GM23338 (cell line): ENCODE results near the gene CACNA1C. TPM values are rescaled to one million over a fixed set of nuclear protein-coding genes. Genes with fewer than 3 reads are reported as not detected.

Source experiments
- ATAC-seq: fragments of 200-7000 bp; cut with Tn5 transposase; 3 replicates; pipeline ENCODE4 v1.9.1; 2020
- DNase-seq: peaks from one replicate; pipeline ENCODE4 v3.0.0-alpha.2; 2015; ENCODE audit warnings: low spot score
- H2AFZ ChIP-seq: fragments of 200-600 bp; sonication (generic); 2 replicates; pipeline ENCODE4 v1.8.0; 2016; ENCODE audit warnings: antibody characterized with exemption, mild to moderate bottlenecking, moderate library complexity
- H3F3A ChIP-seq: fragments of 200-600 bp; sonication (generic); replicated peaks from 2 replicates; pipeline ENCODE4 v1.8.0; 2017; ENCODE audit warnings: antibody characterized with exemption, mixed run types, low read depth
- H3K27ac ChIP-seq: fragments of 200-600 bp; sonication (generic); 2 replicates; pipeline ENCODE4 v1.6.1; 2016; ENCODE audit warnings: low read depth
- H3K27me3 ChIP-seq: fragments of 200-600 bp; sonication (generic); 2 replicates; pipeline ENCODE4 v1.8.0; 2016; ENCODE audit warnings: mild to moderate bottlenecking, mixed run types, moderate library complexity; ENCODE audit not compliant: insufficient read depth
- H3K36me3 ChIP-seq: fragments of 200-600 bp; sonication (generic); 2 replicates; pipeline ENCODE4 v1.8.0; 2016; ENCODE audit warnings: mild to moderate bottlenecking; ENCODE audit not compliant: insufficient read depth
- H3K4me1 ChIP-seq: fragments of 200-600 bp; sonication (generic); 2 replicates; pipeline ENCODE4 v1.8.0; 2016; ENCODE audit warnings: mild to moderate bottlenecking, moderate library complexity; ENCODE audit not compliant: insufficient read depth
- H3K4me2 ChIP-seq: fragments of 200-600 bp; sonication (generic); 2 replicates; pipeline ENCODE4 v1.7.1; 2017; ENCODE audit warnings: mixed run types
- H3K4me3 ChIP-seq: fragments of 200-600 bp; sonication (generic); 2 replicates; pipeline ENCODE4 v1.6.1; 2016; ENCODE audit warnings: mixed run types
- H3K79me2 ChIP-seq: fragments of 200-600 bp; sonication (generic); replicated peaks from 2 replicates; pipeline ENCODE4 v1.8.0; 2017; ENCODE audit warnings: mild to moderate bottlenecking; ENCODE audit not compliant: insufficient read depth
- H3K9me2 ChIP-seq: fragments of 200-600 bp; sonication (generic); 2 replicates; pipeline ENCODE4 v1.8.0; 2017; ENCODE audit not compliant: insufficient read depth
- H4K20me1 ChIP-seq: fragments of 200-600 bp; sonication (generic); replicated peaks from 2 replicates; pipeline ENCODE4 v1.8.0; 2017; ENCODE audit warnings: mild to moderate bottlenecking; ENCODE audit not compliant: insufficient read depth
- H3K27ac Mint-ChIP-seq: 2 replicates; pipeline ENCODE4 v1.8.0; 2020; ENCODE audit warnings: inconsistent platforms, mild to moderate bottlenecking, moderate library complexity, mixed read lengths
- H3K27me3 Mint-ChIP-seq: 3 replicates; pipeline ENCODE4 v1.8.0; 2022; ENCODE audit warnings: low read depth, mild to moderate bottlenecking, moderate library complexity, mixed read lengths, inconsistent platforms; ENCODE audit not compliant: insufficient read depth, poor library complexity
- H3K36me3 Mint-ChIP-seq: 3 replicates; pipeline ENCODE4 v1.8.0; 2021; ENCODE audit warnings: low read depth, mild to moderate bottlenecking, inconsistent platforms, moderate library complexity, mixed read lengths
- H3K4me1 Mint-ChIP-seq: 3 replicates; pipeline ENCODE4 v1.8.0; 2020; ENCODE audit warnings: mild to moderate bottlenecking, inconsistent platforms, mixed read lengths
- H3K4me3 Mint-ChIP-seq: 3 replicates; pipeline ENCODE4 v1.8.0; 2021; ENCODE audit warnings: moderate library complexity, mild to moderate bottlenecking, inconsistent platforms, mixed read lengths
- H3K9me3 Mint-ChIP-seq: 3 replicates; pipeline ENCODE4 v1.8.0; 2020; ENCODE audit warnings: moderate library complexity, mild to moderate bottlenecking, inconsistent platforms, mixed read lengths
- CREB1 ChIP-seq: fragments of 250-450 bp; sonication (Bioruptor Pico); IDR thresholded peaks from 2 replicates; pipeline ENCODE4 v1.5.0; 2020; ENCODE audit warnings: low read depth, mild to moderate bottlenecking, moderate library complexity
- JUNB ChIP-seq: IDR thresholded peaks from one replicate; pipeline ENCODE4 v1.6.1; 2016; ENCODE audit warnings: antibody characterized with exemption; ENCODE audit not compliant: unreplicated experiment
- STAT1 ChIP-seq: IDR thresholded peaks from one replicate; pipeline ENCODE4 v1.6.1; 2016; ENCODE audit warnings: antibody characterized with exemption; ENCODE audit not compliant: unreplicated experiment
- ZNF114 ChIP-seq: fragments of 250-450 bp; sonication (Bioruptor Pico); IDR thresholded peaks from 2 replicates; pipeline ENCODE4 v1.5.0; 2020; ENCODE audit warnings: mild to moderate bottlenecking, moderate library complexity
- polyA plus RNA-seq: library from polyadenylated mRNA; unstranded; fragments of >200 nt; fragmentation: Nextera tagmentation; extraction: Ambion mirVana; gene quantifications from 2 replicates; pipeline ENCODE4 v1.2.1, GENCODE V29; 2016
- total RNA-seq: library from RNA; depleted of rRNA; stranded (reverse); fragments of >200 nt; shearing (Covaris generic); gene quantifications from 2 replicates; pipeline ENCODE4 v1.2.3, GENCODE V29; 2014
- TF ChIP-seq, protein P1 (sequence below): IDR thresholded peaks from 2 replicates; pipeline ENCODE4 v1.6.1; 2016; ENCODE audit warnings: antibody characterized with exemption
- TF ChIP-seq, protein P2 (sequence below): fragments of 250-450 bp; sonication (Bioruptor Pico); IDR thresholded peaks from 2 replicates; pipeline ENCODE4 v1.5.0; 2020; ENCODE audit warnings: mild to moderate bottlenecking, moderate library complexity
- TF ChIP-seq, protein P3 (sequence below): IDR thresholded peaks from one replicate; pipeline ENCODE4 v1.6.1; 2018; ENCODE audit warnings: antibody characterized with exemption; ENCODE audit not compliant: unreplicated experiment
- TF ChIP-seq, protein P4 (sequence below), 2 experiments: fragments of 200-600 bp in 1 of 2; sonication (generic) in 1 of 2; conservative IDR thresholded peaks; 2 replicates each; pipeline versions ENCODE4 v1.5.1 to v1.6.1; 2016 to 2017; ENCODE audit warnings: antibody characterized with exemption in 2 of 2, low read depth in 2 of 2, mild to moderate bottlenecking in 2 of 2, moderate library complexity in 1 of 2

The CACNA1C gene
- total and polyA plus RNA-seq, 2 experiments from 2014 or later, result 0.78 to 2.1 TPM

DNA sequence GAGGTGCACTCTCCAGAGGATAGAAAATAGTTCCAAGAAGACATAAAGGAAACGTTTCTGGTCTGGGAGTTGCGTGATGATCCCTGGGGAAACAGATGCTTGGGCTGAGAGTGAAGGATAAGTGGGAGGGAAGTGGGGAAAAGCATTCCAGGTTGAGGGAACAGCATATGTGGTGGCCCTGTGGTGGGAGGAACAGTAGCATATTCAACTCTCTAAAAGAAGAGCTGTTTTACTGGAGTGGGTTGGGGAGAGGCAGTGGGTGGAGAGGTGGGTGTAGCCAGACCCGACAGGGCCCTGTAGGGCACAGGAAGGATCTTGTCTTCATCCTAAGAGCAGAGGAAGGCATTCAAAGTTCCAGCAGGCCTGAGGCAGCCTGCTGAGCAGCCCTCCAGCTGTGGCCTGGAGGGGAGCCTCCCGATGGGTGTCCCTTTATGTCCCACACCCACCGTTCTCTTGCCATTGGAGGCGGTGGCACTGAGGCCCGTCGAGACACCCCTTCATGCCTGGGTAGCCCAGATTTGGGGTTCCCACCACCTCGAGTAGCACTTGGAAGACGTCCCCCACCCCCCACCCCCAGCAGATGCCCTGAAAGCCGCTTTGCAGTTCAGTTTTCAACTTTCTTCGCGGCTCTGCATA is 431.5 kb downstream of the CACNA1C start:
- H3K9me2 ChIP-seq, result peaks cover 19% of the 10 kb centered on the region; the same call in 1 of the 2 replicates
- no peaks in the 10 kb centered on the region for H3K27me3 ChIP-seq
- ATAC-seq (no peak), DNase-seq (no peak)
- H3K4me3 ChIP-seq, result no peak overlapping the region
- no peaks in the 10 kb centered on the region for H3K9me3 Mint-ChIP-seq
- H3K36me3 ChIP-seq, result no peaks in the 10 kb centered on the region
- no peak overlapping the region for H3K4me2 ChIP-seq
- H2AFZ ChIP-seq, result no peak overlapping the region
- no peaks in the 10 kb centered on the region for H3F3A ChIP-seq
- H3K27ac Mint-ChIP-seq, result no peak overlapping the region
- 0 out of 3 replicates have a peak, but pooled peaks cover 2% of the 10 kb centered on the region for H3K4me1 Mint-ChIP-seq
- TF ChIP-seq JUNB, result no peak
- H3K27me3 Mint-ChIP-seq, result peaks cover 5% of the 10 kb centered on the region
- H3K27ac ChIP-seq, result no peak overlapping the region
- H3K79me2 ChIP-seq, result no peaks in the 10 kb centered on the region
- no peaks in the 10 kb centered on the region for H4K20me1 ChIP-seq
- H3K4me3 Mint-ChIP-seq, result no peak overlapping the region
- H3K4me1 ChIP-seq, result no peaks in the 10 kb centered on the region
- H3K36me3 Mint-ChIP-seq, result no peaks in the 10 kb centered on the region

DNA sequence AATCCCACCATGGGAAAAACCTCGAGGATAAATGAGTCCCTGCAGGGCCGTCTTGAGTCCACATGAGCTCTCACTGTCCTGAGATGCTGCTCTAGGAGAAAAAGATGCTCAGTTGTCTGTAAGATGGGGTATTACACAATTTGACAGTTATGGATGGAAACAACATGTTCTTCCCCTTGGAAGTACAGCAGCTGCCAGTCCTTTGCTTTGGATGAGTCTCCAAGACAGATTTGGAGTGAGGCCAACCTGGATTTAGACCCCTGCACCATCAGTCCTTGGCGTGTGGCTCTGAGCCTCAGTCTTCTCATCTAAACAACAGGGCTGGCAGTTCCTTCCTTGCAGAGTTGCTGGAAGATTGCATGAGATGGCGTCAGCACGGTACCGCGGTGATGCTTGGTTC is 432.9 kb downstream of the CACNA1C start:
- H3K4me1 ChIP-seq, result no peaks in the 10 kb centered on the region
- 0 out of 3 replicates have a peak, but pooled peaks cover 2% of the 10 kb centered on the region for H3K4me1 Mint-ChIP-seq
- H3F3A ChIP-seq, result no peaks in the 10 kb centered on the region
- H3K9me2 ChIP-seq, result peaks cover 16% of the 10 kb centered on the region; the same call in 1 of the 2 replicates
- H4K20me1 ChIP-seq, result no peaks in the 10 kb centered on the region
- no peaks in the 10 kb centered on the region for H3K9me3 Mint-ChIP-seq
- TF ChIP-seq ZNF114 (CRISPR knock-in tag) (no peak), STAT1 (no peak), JUNB (no peak), CREB1 (CRISPR knock-in tag) (no peak)
- TF ChIP-seq, protein P1, sequence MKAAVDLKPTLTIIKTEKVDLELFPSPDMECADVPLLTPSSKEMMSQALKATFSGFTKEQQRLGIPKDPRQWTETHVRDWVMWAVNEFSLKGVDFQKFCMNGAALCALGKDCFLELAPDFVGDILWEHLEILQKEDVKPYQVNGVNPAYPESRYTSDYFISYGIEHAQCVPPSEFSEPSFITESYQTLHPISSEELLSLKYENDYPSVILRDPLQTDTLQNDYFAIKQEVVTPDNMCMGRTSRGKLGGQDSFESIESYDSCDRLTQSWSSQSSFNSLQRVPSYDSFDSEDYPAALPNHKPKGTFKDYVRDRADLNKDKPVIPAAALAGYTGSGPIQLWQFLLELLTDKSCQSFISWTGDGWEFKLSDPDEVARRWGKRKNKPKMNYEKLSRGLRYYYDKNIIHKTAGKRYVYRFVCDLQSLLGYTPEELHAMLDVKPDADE, result no peak
- TF ChIP-seq, protein P2, sequence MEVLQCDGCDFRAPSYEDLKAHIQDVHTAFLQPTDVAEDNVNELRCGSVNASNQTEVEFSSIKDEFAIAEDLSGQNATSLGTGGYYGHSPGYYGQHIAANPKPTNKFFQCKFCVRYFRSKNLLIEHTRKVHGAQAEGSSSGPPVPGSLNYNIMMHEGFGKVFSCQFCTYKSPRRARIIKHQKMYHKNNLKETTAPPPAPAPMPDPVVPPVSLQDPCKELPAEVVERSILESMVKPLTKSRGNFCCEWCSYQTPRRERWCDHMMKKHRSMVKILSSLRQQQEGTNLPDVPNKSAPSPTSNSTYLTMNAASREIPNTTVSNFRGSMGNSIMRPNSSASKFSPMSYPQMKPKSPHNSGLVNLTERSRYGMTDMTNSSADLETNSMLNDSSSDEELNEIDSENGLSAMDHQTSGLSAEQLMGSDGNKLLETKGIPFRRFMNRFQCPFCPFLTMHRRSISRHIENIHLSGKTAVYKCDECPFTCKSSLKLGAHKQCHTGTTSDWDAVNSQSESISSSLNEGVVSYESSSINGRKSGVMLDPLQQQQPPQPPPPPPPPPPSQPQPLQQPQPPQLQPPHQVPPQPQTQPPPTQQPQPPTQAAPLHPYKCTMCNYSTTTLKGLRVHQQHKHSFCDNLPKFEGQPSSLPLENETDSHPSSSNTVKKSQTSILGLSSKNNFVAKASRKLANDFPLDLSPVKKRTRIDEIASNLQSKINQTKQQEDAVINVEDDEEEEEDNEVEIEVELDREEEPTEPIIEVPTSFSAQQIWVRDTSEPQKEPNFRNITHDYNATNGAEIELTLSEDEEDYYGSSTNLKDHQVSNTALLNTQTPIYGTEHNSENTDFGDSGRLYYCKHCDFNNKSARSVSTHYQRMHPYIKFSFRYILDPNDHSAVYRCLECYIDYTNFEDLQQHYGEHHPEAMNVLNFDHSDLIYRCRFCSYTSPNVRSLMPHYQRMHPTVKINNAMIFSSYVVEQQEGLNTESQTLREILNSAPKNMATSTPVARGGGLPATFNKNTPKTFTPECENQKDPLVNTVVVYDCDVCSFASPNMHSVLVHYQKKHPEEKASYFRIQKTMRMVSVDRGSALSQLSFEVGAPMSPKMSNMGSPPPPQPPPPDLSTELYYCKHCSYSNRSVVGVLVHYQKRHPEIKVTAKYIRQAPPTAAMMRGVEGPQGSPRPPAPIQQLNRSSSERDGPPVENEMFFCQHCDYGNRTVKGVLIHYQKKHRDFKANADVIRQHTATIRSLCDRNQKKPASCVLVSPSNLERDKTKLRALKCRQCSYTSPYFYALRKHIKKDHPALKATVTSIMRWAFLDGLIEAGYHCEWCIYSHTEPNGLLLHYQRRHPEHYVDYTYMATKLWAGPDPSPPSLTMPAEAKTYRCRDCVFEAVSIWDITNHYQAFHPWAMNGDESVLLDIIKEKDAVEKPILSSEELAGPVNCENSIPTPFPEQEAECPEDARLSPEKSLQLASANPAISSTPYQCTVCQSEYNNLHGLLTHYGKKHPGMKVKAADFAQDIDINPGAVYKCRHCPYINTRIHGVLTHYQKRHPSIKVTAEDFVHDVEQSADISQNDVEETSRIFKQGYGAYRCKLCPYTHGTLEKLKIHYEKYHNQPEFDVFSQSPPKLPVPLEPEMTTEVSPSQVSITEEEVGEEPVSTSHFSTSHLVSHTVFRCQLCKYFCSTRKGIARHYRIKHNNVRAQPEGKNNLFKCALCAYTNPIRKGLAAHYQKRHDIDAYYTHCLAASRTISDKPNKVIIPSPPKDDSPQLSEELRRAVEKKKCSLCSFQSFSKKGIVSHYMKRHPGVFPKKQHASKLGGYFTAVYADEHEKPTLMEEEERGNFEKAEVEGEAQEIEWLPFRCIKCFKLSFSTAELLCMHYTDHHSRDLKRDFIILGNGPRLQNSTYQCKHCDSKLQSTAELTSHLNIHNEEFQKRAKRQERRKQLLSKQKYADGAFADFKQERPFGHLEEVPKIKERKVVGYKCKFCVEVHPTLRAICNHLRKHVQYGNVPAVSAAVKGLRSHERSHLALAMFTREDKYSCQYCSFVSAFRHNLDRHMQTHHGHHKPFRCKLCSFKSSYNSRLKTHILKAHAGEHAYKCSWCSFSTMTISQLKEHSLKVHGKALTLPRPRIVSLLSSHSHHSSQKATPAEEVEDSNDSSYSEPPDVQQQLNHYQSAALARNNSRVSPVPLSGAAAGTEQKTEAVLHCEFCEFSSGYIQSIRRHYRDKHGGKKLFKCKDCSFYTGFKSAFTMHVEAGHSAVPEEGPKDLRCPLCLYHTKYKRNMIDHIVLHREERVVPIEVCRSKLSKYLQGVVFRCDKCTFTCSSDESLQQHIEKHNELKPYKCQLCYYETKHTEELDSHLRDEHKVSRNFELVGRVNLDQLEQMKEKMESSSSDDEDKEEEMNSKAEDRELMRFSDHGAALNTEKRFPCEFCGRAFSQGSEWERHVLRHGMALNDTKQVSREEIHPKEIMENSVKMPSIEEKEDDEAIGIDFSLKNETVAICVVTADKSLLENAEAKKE, result no peak
- TF ChIP-seq, protein P3, sequence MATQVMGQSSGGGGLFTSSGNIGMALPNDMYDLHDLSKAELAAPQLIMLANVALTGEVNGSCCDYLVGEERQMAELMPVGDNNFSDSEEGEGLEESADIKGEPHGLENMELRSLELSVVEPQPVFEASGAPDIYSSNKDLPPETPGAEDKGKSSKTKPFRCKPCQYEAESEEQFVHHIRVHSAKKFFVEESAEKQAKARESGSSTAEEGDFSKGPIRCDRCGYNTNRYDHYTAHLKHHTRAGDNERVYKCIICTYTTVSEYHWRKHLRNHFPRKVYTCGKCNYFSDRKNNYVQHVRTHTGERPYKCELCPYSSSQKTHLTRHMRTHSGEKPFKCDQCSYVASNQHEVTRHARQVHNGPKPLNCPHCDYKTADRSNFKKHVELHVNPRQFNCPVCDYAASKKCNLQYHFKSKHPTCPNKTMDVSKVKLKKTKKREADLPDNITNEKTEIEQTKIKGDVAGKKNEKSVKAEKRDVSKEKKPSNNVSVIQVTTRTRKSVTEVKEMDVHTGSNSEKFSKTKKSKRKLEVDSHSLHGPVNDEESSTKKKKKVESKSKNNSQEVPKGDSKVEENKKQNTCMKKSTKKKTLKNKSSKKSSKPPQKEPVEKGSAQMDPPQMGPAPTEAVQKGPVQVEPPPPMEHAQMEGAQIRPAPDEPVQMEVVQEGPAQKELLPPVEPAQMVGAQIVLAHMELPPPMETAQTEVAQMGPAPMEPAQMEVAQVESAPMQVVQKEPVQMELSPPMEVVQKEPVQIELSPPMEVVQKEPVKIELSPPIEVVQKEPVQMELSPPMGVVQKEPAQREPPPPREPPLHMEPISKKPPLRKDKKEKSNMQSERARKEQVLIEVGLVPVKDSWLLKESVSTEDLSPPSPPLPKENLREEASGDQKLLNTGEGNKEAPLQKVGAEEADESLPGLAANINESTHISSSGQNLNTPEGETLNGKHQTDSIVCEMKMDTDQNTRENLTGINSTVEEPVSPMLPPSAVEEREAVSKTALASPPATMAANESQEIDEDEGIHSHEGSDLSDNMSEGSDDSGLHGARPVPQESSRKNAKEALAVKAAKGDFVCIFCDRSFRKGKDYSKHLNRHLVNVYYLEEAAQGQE, result no peak
- TF ChIP-seq, protein P4, sequence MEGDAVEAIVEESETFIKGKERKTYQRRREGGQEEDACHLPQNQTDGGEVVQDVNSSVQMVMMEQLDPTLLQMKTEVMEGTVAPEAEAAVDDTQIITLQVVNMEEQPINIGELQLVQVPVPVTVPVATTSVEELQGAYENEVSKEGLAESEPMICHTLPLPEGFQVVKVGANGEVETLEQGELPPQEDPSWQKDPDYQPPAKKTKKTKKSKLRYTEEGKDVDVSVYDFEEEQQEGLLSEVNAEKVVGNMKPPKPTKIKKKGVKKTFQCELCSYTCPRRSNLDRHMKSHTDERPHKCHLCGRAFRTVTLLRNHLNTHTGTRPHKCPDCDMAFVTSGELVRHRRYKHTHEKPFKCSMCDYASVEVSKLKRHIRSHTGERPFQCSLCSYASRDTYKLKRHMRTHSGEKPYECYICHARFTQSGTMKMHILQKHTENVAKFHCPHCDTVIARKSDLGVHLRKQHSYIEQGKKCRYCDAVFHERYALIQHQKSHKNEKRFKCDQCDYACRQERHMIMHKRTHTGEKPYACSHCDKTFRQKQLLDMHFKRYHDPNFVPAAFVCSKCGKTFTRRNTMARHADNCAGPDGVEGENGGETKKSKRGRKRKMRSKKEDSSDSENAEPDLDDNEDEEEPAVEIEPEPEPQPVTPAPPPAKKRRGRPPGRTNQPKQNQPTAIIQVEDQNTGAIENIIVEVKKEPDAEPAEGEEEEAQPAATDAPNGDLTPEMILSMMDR (conservative IDR thresholded peaks at IDR 0.05; ENCODE audit: low read depth in 2 of 2), result no peak
- H3K27me3 ChIP-seq, result no peaks in the 10 kb centered on the region
- H3K4me3 ChIP-seq, result no peak overlapping the region
- H3K27ac Mint-ChIP-seq, result no peak overlapping the region
- H3K79me2 ChIP-seq, result no peaks in the 10 kb centered on the region
- no peak overlapping the region for H2AFZ ChIP-seq
- ATAC-seq (no peak), DNase-seq (no peak)
- no peak overlapping the region for H3K4me2 ChIP-seq
- no peak overlapping the region for H3K27ac ChIP-seq
- no peak overlapping the region for H3K4me3 Mint-ChIP-seq
- no peaks in the 10 kb centered on the region for H3K36me3 ChIP-seq
- no peaks in the 10 kb centered on the region for H3K36me3 Mint-ChIP-seq
- peaks cover 5% of the 10 kb centered on the region for H3K27me3 Mint-ChIP-seq
